ENCODE data around the gene GRIN1. TPM values are rescaled to one million over a fixed set of nuclear protein-coding genes. Genes with fewer than 3 reads are reported as not detected.

The GRIN1 gene
- total RNA-seq, 2 experiments from 2014 or later, result not detected

- POLR2A ChIA-PET, result interaction anchor here (0.8 to 1.3 kb wide), 2 partner anchors 75 to 101 kb away, joined by 3 to 4 read pairs; partner anchors contain the start of gene SAPCD2
Measured at GRCh38 chr9:137171149-137171900, 32.4 kb downstream of the GRIN1 start.

DNA sequence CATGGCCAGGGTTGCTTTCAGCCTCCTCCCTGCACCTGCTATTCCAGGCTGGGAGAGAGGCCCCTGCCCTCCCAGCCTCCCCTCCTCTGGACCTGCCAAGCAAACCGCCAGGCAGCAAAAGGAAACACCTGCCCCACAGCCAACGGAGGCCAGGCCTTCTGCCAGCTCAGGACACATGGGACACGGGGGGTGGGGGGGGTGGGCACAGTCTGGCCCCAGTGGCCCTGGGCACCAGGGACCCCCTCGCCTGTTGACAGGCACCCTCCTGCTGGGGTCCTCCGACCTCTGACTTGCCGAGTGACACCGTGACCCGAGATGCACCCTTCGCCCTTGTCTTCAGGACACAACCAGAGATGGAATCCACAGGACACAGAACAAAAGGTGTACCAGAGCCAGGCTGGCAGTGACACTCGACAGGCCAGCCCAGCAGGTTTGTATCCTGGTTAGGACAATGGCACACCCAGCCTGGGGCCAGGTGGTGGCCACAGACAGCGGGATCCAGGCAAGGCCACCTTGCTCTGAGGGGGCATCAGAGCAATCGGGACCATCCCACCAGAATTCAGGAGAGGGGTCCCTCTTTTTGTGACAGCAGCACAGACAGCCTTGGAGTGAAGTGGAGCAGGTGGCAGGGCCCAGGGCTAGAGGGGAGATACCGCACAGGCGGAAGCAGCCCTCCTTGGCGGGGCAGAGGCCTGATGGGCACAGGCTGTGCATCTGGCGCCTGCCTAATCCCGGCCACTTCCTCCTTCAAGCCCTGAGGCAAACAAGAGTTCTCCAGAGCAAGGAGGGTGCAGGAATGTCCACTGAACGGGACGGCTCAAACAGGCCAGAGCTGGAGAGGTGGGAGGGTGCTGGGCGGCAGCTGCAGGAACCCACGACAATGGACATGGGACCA is 34.2 kb downstream of the GRIN1 start:
- POLR2A ChIA-PET, result interaction anchor here (0.5 kb wide), 1 partner anchor 45 kb away, joined by 3 read pairs; no protein-coding TSS in a partner anchor
- Mint-ChIP-seq H3K27me3 (peaks cover 21% of the 10 kb centered on the region), H3K4me3 (no peak overlapping the region), H3K27ac (no peak overlapping the region), H3K9me3 (no peaks in the 10 kb centered on the region), H3K36me3 (peaks cover 2% of the 10 kb centered on the region), H3K4me1 (no peaks in the 10 kb centered on the region)
- ATAC-seq (ENCODE audit: low read depth), result no peak
- no peak for DNase-seq

More at GRCh38 chr9:137171149-137171900, 32.4 kb downstream of the GRIN1 start:
- no peak for DNase-seq
- no peak overlapping the region for H3K27ac Mint-ChIP-seq
- H3K36me3 Mint-ChIP-seq, result no peaks in the 10 kb centered on the region
- ATAC-seq (ENCODE audit: low read depth), result no peak
- no peak overlapping the region for H3K4me3 Mint-ChIP-seq
- H3K27me3 Mint-ChIP-seq, result peaks cover 28% of the 10 kb centered on the region
- no peaks in the 10 kb centered on the region for H3K9me3 Mint-ChIP-seq
- H3K4me1 Mint-ChIP-seq, result peaks cover 3% of the 10 kb centered on the region

DNA sequence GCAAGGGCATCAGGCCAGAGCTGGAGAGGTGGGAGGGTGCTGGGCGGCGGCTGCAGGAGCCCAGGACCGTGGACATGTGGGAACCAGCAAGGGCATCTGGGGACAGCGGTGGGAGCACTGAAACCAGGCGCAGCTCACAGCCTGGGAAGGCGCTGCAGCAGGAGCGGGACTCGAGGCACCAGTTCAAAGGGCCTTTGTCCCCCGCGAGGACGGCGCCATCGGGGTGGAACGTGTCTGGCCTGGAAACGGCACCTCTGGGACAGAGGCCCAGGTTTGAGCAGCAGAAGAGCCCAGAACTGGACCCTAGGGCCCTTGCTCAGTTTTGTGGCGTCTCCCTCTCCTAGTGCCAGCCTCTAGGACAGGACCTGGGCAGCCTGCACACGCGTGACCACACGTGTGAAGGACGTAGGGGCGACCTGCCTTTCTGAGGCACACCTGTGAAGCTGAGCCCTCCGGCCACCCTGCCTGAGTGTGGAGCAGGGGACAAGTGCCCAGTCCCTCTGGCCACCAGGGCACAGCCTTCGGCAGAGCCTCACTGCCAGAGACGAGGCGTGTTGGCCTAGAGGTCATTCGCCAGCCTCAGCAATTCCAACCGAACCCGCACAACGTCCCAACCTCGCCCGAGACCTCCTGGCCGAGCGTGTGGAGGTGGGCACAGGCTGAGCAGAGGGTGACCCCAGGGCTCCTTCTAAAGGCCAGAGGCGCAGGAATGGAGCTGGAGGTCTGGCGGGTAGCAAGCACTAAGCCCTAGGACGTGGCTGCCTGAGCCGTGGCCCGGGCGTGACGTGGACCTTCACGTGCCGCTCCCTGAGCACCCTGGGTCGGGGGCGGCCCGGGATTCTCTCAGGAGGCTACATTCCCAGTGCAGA is 35.1 kb downstream of the GRIN1 start:
- POLR2A ChIA-PET, result interaction anchor here (0.5 kb wide), 1 partner anchor 46 kb away, joined by 3 read pairs; no protein-coding TSS in a partner anchor

GRCh38 chr9:137174722-137175293 is 35.9 kb downstream of the GRIN1 start:
- Mint-ChIP-seq H3K4me3 (no peak overlapping the region), H3K36me3 (peaks cover 2% of the 10 kb centered on the region), H3K9me3 (no peaks in the 10 kb centered on the region), H3K4me1 (no peaks in the 10 kb centered on the region), H3K27ac (no peak overlapping the region), H3K27me3 (peaks cover 21% of the 10 kb centered on the region)
- DNase-seq (no peak), ATAC-seq (ENCODE audit: low read depth) (no peak)
- POLR2A ChIA-PET, result no interaction called here

More for the DNA sequence above, 35.1 kb downstream of the GRIN1 start:
- ATAC-seq (ENCODE audit: low read depth) (no peak), DNase-seq (no peak)
- Mint-ChIP-seq H3K9me3 (no peaks in the 10 kb centered on the region), H3K4me1 (no peaks in the 10 kb centered on the region), H3K27me3 (peaks cover 21% of the 10 kb centered on the region), H3K27ac (no peak overlapping the region), H3K36me3 (peaks cover 2% of the 10 kb centered on the region), H3K4me3 (no peak overlapping the region)

DNA sequence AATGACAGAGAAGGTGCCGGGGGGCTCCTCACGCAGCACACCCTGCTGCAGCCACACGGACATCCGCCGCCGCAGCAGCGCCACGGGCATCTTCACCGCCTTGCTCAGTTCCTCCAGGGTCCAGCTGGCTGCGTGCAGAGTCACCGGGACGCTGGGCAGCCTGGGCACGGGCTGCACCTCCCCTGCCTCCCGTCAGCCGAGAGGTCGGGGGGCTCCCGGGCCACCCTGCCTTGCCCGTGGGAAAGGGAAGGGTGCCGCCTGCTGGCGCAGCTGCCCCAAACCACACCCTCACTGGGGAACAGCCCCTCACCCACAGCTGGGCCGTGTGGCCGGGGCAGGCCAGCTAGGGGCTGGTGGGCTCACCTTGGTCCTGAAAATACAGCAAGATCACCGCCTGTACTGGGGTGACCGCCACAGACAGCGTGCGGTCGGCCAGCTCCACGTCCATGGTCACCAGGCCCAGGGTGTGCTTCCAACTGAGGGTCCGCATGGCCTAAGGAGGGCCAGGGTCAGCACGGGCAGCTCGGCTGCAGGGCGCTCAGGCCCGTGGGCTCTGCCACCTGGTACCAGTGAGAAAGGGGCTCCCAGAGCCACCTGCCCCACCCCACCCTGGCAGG is 36.5 kb downstream of the GRIN1 start:
- no peak for DNase-seq
- Mint-ChIP-seq H3K27ac (no peak overlapping the region), H3K4me1 (no peaks in the 10 kb centered on the region), H3K9me3 (no peaks in the 10 kb centered on the region), H3K4me3 (no peak overlapping the region), H3K36me3 (peaks cover 2% of the 10 kb centered on the region), H3K27me3 (peaks cover 15% of the 10 kb centered on the region)
- POLR2A ChIA-PET, result no interaction called here
- ATAC-seq (ENCODE audit: low read depth), result no peak

GRCh38 chr9:137176302-137177182 is 37.6 kb downstream of the GRIN1 start:
- H3K36me3 Mint-ChIP-seq, result peaks cover 2% of the 10 kb centered on the region
- no peak for DNase-seq
- POLR2A ChIA-PET, result no interaction called here
- ATAC-seq (ENCODE audit: low read depth), result peak; percentile 52
- H3K4me1 Mint-ChIP-seq, result no peaks in the 10 kb centered on the region
- peaks cover 8% of the 10 kb centered on the region for H3K27me3 Mint-ChIP-seq
- H3K4me3 Mint-ChIP-seq, result no peak overlapping the region
- H3K27ac Mint-ChIP-seq, result no peak overlapping the region
- H3K9me3 Mint-ChIP-seq, result no peaks in the 10 kb centered on the region

- Mint-ChIP-seq H3K27ac (no peak overlapping the region), H3K4me1 (no peaks in the 10 kb centered on the region), H3K36me3 (peaks cover 5% of the 10 kb centered on the region), H3K27me3 (peaks cover 2% of the 10 kb centered on the region), H3K4me3 (no peak overlapping the region), H3K9me3 (no peaks in the 10 kb centered on the region)
- POLR2A ChIA-PET, result interaction anchor here (0.9 kb wide), 1 partner anchor 11 kb away, joined by 3 read pairs; no protein-coding TSS in a partner anchor
- no peak for ATAC-seq (ENCODE audit: low read depth)
- DNase-seq, result no peak
Measured at GRCh38 chr9:137178201-137178938, 39.4 kb downstream of the GRIN1 start.

DNA sequence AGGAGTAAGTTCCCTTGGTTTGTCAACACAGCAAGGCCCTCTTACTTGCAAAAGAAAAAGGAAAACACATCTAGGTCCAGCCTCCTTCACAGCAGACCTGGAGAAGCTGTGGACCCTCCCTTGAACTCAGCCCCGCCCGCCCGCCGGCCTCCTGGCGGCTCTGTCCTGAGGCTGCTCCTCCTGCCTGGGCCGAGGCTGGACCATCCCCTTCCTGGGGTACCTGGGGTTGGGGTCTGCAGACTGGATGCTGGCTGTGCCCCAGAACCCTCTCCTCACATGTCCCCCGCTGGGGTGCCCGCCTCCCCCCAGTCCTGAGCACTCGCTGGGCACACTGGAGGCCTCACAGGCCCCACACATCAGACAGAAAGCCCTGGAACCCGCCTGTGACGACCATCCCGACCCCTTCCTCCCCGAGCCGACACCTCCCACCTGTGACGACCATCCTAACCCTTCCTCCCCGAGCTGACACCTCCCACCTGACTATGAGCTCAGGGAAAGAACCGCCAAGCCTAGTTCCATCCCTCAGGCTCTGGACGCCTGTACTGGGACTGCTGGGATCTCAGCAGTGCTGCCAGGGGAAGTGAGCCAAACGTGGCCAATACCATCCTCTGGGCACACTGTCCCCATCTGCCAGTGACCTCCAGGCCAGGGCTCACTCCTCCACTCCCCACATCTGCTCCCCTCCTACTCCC is 40.1 kb downstream of the GRIN1 start:
- H3K27ac Mint-ChIP-seq, result peak overlapping the region; percentile 38
- peaks cover 2% of the 10 kb centered on the region for H3K27me3 Mint-ChIP-seq
- ATAC-seq (ENCODE audit: low read depth) (no peak), DNase-seq (no peak)
- H3K9me3 Mint-ChIP-seq, result no peaks in the 10 kb centered on the region
- H3K4me3 Mint-ChIP-seq, result no peak overlapping the region
- peaks cover 5% of the 10 kb centered on the region for H3K36me3 Mint-ChIP-seq
- H3K4me1 Mint-ChIP-seq, result no peaks in the 10 kb centered on the region
- POLR2A ChIA-PET, result interaction anchor here (0.9 kb wide), 1 partner anchor 10 kb away, joined by 3 read pairs; no protein-coding TSS in a partner anchor

DNA sequence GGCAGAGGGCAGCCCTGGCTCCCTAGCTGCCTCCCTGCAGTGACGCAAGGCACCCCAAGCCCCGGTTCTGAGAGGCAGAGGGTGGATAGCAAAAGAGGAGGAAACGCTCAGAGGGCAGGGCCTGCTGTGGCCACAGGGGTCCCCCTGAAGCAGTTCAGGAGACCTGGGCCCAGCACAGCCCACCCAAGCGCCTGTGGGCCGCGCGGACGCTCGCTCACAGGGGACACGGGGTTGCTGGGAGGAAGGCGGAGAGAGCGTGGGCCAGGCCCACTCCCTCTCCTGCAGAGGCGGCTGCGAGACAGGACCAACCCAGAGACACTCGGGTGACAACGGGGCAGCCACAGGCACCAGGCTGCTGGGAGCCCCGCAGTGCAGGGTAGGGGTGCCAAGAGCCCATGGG is 40.8 kb downstream of the GRIN1 start:
- POLR2A ChIA-PET, result no interaction called here
- Mint-ChIP-seq H3K4me3 (no peak overlapping the region), H3K27ac (no peak overlapping the region), H3K4me1 (no peaks in the 10 kb centered on the region), H3K36me3 (peaks cover 7% of the 10 kb centered on the region), H3K27me3 (peaks cover 2% of the 10 kb centered on the region), H3K9me3 (no peaks in the 10 kb centered on the region)
- ATAC-seq (ENCODE audit: low read depth), result no peak
- no peak for DNase-seq

GRCh38 chr9:137180491-137180890 is 41.5 kb downstream of the GRIN1 start:
- Mint-ChIP-seq H3K9me3 (no peaks in the 10 kb centered on the region), H3K27ac (no peak overlapping the region), H3K27me3 (peaks cover 2% of the 10 kb centered on the region), H3K36me3 (peaks cover 7% of the 10 kb centered on the region), H3K4me1 (no peaks in the 10 kb centered on the region), H3K4me3 (no peak overlapping the region)
- ATAC-seq (ENCODE audit: low read depth) (no peak), DNase-seq (no peak)
- POLR2A ChIA-PET, result no interaction called here

- no peaks in the 10 kb centered on the region for H3K27me3 Mint-ChIP-seq
- peaks cover 7% of the 10 kb centered on the region for H3K36me3 Mint-ChIP-seq
- H3K27ac Mint-ChIP-seq, result no peak overlapping the region
Measured at GRCh38 chr9:137181680-137182079, 42.7 kb downstream of the GRIN1 start.

More at GRCh38 chr9:137181680-137182079, 42.7 kb downstream of the GRIN1 start:
- no peak for DNase-seq
- POLR2A ChIA-PET, result no interaction called here
- Mint-ChIP-seq H3K9me3 (no peaks in the 10 kb centered on the region), H3K4me1 (peaks cover under 1% of the 10 kb centered on the region), H3K4me3 (no peak overlapping the region)
- ATAC-seq (ENCODE audit: low read depth), result no peak
